ENCODE data around the gene AFG3L2. TPM values are rescaled to one million over a fixed set of nuclear protein-coding genes. Genes with fewer than 3 reads are reported as not detected.

The AFG3L2 gene
- total RNA-seq, 4 donors from 2014 or later, result 40.3 to 58.4 (median 44.1) TPM

GRCh38 chr18:12304351-12305210, 72.4 kb downstream of the AFG3L2 start:
- TF ChIP-seq CTCF (IDR thresholded peaks at IDR 0.05; ENCODE audit: low read depth), result no peak

- no peak for TF ChIP-seq CTCF (IDR thresholded peaks at IDR 0.05; ENCODE audit: low read depth)
Measured at GRCh38 chr18:12302391-12303147, 74.5 kb downstream of the AFG3L2 start.

GRCh38 chr18:12301263-12302005, 75.6 kb downstream of the AFG3L2 start:
- no peak for TF ChIP-seq CTCF (IDR thresholded peaks at IDR 0.05; ENCODE audit: low read depth)

GRCh38 chr18:12299862-12300261, 77.2 kb downstream of the AFG3L2 start:
- no peak for TF ChIP-seq CTCF (IDR thresholded peaks at IDR 0.05; ENCODE audit: low read depth)

GRCh38 chr18:12296457-12296856, 80.6 kb downstream of the AFG3L2 start:
- no peak for TF ChIP-seq CTCF (IDR thresholded peaks at IDR 0.05; ENCODE audit: low read depth)

GRCh38 chr18:12296087-12296403, 81.0 kb downstream of the AFG3L2 start:
- no peak for TF ChIP-seq CTCF (IDR thresholded peaks at IDR 0.05; ENCODE audit: low read depth)
